Measurements from ENCODE around the gene FBXO44. TPM values are rescaled to one million over a fixed set of nuclear protein-coding genes. Genes with fewer than 3 reads are reported as not detected.

Gene FBXO44
- polyA plus RNA-seq, 1 donor = 4.9 TPM

- DNase-seq (ENCODE audit: low read depth) = no peak
Observed at GRCh38 chr1:11690397-11691301, 36.0 kb downstream of the FBXO44 start.

GRCh38 chr1:11691302-11691914, 36.7 kb downstream of the FBXO44 start, which contains the start of gene DRAXIN:
TSS of gene DRAXIN (plus strand) at chr1:11691710. CDS start at chr1:11706259, 14,549 bp downstream.
- DNase-seq (ENCODE audit: low read depth) = no peak

DNA sequence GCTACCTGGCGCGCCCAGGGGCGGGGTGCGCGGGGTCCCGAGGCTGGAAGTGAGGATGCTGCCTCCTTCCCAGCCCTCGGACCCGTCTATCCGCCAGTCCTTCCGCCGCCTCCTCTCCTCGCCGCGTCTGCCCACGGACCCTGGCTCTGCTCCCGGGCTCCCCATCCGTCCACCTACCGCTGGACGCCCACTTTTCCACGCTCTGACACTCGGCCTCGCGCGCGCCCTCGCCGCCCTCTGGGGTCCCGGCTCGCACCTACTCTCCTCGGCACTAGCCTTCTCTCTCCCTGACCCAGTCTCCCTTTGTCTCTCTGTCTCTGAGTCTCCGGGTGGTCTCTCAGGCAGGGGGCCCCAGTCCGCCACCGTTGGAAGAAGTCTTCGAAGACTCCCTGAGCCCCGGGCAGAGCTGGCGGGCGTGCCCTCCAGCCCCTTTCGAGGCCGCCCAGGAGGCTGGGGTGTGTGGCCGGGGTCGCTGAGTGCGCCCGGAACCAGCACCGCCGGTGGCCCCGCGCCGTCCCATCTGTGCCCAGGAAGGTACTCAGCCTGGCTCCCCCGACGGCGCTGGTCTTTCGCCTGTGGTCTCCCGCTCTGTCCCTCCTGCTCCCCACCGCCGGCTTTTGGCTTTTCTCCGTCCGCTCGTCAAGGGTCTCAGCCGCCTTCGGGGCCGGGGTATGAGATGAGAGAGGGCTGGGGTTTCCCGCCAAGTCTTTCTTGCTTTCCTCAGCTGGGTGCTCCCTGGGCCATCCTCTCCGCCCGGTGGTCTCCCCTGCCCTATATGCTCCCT, 37.4 kb downstream of the FBXO44 start:
- DNase-seq (ENCODE audit: low read depth) = no peak

DNA sequence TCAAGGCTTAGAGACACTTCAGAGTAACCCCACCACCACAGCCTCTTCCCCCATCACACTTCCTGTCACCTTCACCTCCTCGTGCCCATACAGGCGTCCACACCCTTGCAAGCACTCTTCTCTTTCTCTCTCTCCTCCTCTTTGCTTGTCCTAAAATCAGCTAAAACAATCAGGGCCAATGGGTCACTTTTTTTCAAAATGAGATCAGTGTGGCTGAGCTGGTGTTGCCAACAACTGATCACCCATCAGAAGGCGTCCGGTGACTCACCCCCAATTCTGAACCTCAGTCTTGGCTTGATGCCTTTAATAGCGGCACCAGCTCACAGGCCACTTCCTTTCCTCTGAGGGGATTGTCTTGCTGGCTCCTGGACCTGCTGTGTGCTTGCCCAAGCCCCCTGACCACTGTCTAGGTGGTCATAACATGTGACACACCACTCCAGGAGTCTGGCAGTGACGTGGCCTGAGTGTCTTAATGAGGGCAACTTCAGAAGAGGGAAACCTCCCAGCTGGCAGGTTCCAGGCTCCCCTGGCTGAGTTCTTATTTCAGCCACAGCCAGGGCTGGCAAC, 38.4 kb downstream of the FBXO44 start:
- no peak for DNase-seq (ENCODE audit: low read depth)

- no peak for DNase-seq (ENCODE audit: low read depth)
Observed at GRCh38 chr1:11693917-11694316, 39.2 kb downstream of the FBXO44 start.

GRCh38 chr1:11695861-11696260, 41.2 kb downstream of the FBXO44 start:
- no peak for DNase-seq (ENCODE audit: low read depth)

DNA sequence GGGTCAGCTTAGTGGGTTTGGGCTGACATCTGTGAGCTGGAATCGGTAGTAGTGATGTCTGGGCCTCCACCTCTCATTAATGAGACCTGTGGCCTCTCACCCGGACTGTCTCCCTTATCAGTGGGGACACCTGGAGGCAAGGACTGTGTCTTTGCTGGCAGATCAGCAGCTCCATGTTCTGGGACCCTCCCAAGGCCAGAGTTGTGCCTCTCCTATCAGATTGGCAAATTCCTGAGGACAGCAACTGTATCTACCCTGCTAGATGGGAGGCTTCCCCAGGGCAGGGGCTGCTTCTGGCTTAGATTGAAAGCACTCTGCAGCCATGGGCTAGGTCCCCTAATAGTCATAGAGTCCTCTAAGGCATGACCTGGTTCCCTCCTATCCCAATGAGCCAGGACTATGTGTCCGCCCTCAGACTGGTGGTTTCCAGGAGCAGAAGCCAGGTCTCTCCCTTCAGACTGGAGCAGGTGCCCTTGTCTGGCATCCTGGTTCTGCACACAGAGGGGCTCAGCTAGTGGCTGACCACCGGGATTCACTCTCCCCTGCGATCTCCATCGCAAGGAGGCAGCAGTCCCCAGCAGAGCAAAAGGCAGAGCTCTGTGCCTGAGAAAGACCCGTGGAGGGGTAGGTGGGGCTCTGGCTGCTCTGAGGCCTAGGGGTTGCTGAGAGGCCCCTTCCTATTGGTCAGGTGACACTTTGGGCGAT, 42.7 kb downstream of the FBXO44 start:
- DNase-seq (ENCODE audit: low read depth) = no peak

GRCh38 chr1:11697893-11698210, 43.2 kb downstream of the FBXO44 start:
- no peak for DNase-seq (ENCODE audit: low read depth)

GRCh38 chr1:11700601-11701467, 46.2 kb downstream of the FBXO44 start:
- DNase-seq (ENCODE audit: low read depth) = no peak

DNA sequence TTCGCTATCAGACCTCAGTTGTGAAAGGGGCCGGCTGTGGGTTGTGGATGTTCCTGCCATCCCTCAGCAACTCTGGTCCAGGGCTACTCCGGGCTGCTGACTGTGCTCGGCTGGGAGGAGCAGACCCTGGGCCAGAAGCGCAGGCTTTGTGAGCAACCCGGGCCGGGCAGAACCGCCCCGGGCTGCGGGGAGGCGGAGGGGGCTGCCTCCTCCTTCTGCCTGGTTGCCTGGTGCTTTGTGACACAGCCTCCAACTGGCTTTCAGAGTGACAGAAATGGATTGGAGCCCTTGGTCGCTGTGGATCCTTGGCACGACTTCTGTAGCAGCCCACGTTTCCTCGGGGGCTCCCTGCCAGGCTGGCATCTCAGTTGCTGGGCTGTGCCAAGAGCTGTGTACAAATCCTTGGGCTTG, 46.9 kb downstream of the FBXO44 start:
- DNase-seq (ENCODE audit: low read depth) = no peak

DNA sequence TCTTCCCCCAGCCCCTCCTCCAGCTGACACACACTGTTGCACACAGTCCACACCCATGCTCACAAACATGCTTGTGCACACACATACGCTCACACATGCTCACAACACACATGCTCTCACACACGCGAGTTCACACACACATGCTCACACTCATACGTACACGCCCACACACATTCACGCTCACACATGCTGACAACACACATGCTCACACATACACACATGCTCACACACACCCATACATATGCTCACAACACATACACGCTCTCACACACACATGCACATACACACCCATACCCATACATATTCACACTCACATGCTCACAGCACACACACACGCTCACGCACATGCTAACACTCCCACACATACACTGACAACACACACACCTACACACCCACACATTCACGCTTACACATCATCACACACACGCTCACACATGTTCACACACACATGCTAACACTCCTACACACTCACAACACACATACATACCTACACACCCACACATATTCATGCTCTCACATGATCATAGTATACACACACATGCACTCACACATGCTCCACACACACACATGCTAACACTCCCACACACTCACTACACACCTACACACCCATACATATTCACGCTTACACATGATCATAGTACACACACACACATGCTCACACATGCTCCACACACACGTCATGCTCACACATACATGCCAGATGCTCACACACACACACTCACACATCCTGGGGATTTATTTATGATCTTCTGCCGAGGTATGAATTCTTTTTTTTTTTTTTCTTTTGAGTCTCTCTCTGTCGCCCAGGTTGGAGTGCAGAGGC, 47.5 kb downstream of the FBXO44 start:
- DNase-seq (ENCODE audit: low read depth) = no peak

DNA sequence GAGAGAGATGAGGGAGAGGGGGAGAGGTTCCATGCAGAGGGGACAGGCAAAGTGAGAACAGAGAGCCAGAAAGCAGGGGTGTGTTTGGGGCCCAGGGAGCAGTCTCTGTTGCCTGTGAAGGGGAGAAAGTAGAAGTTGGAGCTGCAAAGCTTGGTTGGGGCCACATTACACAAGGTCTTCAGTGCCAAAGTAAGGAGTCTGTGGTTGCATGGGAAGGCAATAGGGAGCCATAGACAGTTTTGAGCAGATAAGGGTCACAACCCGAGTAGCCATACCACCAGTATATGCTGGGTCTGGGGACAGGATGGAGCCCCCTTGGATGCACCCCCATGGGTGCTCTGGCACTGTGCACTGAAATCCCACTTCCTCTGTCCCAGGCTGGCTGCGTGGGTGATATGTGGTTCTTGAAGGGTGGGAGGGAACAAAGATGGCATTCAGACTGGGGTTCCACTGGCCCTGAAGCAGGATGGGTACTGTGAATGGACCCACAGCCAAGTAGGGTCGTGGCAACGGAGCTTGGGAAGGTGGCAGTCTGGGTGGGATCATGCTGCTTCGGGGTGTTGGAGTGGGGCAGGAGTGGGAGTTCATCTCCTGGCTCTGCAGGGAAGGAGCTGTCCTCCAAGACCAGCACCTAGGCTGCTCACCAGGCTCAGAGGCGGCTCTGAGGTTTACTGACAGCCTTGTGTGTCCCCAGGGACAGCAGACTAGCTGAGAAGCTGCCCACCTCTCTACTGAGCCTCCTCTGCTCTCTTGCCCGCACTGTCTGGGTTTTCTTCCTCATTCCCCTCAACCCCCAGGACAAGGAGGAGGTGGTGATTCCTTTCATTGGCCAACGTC, 48.9 kb downstream of the FBXO44 start:
- no peak for DNase-seq (ENCODE audit: low read depth)

GRCh38 chr1:11704194-11704529, 49.5 kb downstream of the FBXO44 start:
- no peak for DNase-seq (ENCODE audit: low read depth)

- DNase-seq (ENCODE audit: low read depth) = no peak
Observed at GRCh38 chr1:11704691-11705475, 50.2 kb downstream of the FBXO44 start.

- no peak for DNase-seq (ENCODE audit: low read depth)
Observed at GRCh38 chr1:11705596-11705995, 50.9 kb downstream of the FBXO44 start.

DNA sequence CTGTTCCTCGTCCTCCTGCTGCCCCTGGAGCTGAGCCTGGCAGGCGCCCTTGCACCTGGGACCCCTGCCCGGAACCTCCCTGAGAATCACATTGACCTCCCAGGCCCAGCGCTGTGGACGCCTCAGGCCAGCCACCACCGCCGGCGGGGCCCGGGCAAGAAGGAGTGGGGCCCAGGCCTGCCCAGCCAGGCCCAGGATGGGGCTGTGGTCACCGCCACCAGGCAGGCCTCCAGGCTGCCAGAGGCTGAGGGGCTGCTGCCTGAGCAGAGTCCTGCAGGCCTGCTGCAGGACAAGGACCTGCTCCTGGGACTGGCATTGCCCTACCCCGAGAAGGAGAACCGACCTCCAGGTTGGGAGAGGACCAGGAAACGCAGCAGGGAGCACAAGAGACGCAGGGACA, 51.6 kb downstream of the FBXO44 start:
- DNase-seq (ENCODE audit: low read depth) = no peak

DNA sequence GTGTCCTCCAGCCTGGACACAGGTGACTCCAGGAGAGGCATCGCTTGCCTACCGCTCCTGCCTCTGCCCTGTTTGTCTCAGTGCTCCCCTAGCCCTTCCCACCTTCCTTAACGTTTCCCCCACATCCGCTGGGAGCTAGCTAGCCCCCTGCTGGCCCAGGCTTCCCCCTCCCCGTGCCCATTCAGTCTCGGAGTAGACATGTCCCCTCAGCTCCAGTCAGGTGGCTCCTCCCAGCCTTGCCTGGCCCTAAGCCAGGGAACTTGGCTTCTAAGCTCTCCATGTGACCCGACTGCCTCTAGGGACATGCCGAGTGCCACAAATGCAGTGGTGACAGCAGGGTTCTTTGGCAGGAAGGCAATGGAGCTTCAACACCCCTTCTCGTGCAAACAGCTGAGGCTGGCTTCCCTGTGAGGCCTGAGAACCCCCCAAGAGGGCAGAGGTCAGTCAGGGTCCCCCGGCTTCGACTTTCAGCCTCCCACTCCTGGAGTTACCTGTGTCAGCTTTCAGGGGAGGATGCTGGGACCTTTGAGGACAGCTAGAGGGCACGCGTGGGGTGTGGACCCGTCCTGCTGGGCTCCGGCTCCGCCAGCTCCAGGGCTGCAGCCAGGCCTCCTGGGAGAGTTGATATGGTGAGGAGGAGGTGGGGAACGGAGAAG, 53.1 kb downstream of the FBXO44 start:
- DNase-seq (ENCODE audit: low read depth) = no peak

Data from forelimb muscle (tissue), 1 donor.